Heart left ventricle (tissue), 16 donors: ENCODE data around the gene HNRNPAB. TPM values are rescaled to one million over a fixed set of nuclear protein-coding genes. Genes with fewer than 3 reads are reported as not detected.

Experiments used
- ATAC-seq, 4 donors: fragments of 200-7000 bp; cut with Tn5 transposase; one replicate each; pipeline ENCODE4 v1.9.1; 2020 to 2022; ENCODE audit warnings: moderate library complexity in 4 of 4, mild to moderate bottlenecking in 3 of 4, moderate number of reproducible peaks in 1 of 4
- DNase-seq, 5 donors: peaks; one replicate each; pipeline ENCODE4 v3.0.0-alpha.2; 2020
- H3K27ac ChIP-seq, 12 donors: fragments of 200-600 bp; sonication (generic) in 4 of 12; one replicate each; pipeline versions ENCODE4 v1.5.0 to v1.8.0; 2016 to 2022; ENCODE audit warnings: mild to moderate bottlenecking in 2 of 12
- H3K27me3 ChIP-seq, 9 donors: fragments of 200-600 bp; sonication (generic) in 2 of 9; one replicate each; pipeline versions ENCODE4 v1.5.1 to v1.8.0; 2016 to 2022; ENCODE audit warnings: mild to moderate bottlenecking in 3 of 9
- H3K36me3 ChIP-seq, 9 donors: fragments of 200-600 bp; sonication (generic) in 2 of 9; one replicate each; pipeline versions ENCODE4 v1.5.0 to v1.8.0; 2018 to 2022; ENCODE audit warnings: mild to moderate bottlenecking in 2 of 9
- H3K4me1 ChIP-seq, 12 donors: fragments of 200-600 bp; sonication (generic) in 4 of 12; one replicate each; pipeline versions ENCODE4 v1.5.0 to v1.8.0; 2016 to 2022; ENCODE audit warnings: mild to moderate bottlenecking in 3 of 12
- H3K4me3 ChIP-seq, 12 donors: fragments of 200-600 bp; sonication (generic) in 4 of 12; one replicate each; pipeline versions ENCODE4 v1.5.0 to v1.8.0; 2017 to 2022; ENCODE audit warnings: mild to moderate bottlenecking in 9 of 12, moderate library complexity in 4 of 12
- H3K9me3 ChIP-seq, 12 donors: fragments of 200-600 bp; sonication (generic) in 4 of 12; one replicate each; pipeline versions ENCODE4 v1.5.0 to v1.8.0; 2016 to 2022; ENCODE audit warnings: mild to moderate bottlenecking in 1 of 12
- CTCF ChIP-seq, 12 donors: fragments of 200-600 bp; sonication (generic) in 4 of 12; IDR thresholded peaks; one replicate each; pipeline versions ENCODE4 v1.5.0 to v1.8.0; 2018 to 2022; ENCODE audit warnings: antibody characterized with exemption in 12 of 12, mild to moderate bottlenecking in 5 of 12
- POLR2A ChIP-seq, 2 donors: fragments of 450-650 bp; IDR thresholded peaks; one replicate each; pipeline ENCODE4 v1.6.1; 2017; ENCODE audit warnings: antibody characterized with exemption in 2 of 2, mild to moderate bottlenecking in 2 of 2, moderate library complexity in 2 of 2
- WGBS, 4 donors: extraction: QIAGEN DNeasy Blood & Tissue Kit in 2 of 4; methylation state at CpG; one replicate each; pipeline versions ENCODE4 v1.1.5 to v1.1.7; 2013 to 2018; 5-methylcytosine and 5-hydroxymethylcytosine counted together
- intact Hi-C, 10 donors: fragments of 100-400 bp; cut with DNase I; formaldehyde crosslinking; loops; one replicate each; pipeline versions ENCODE4 v1.11.1 to v1.14.2; 2022
- polyA plus RNA-seq, 2 donors: library from polyadenylated mRNA; stranded (reverse); fragments of 200-250 nt; gene quantifications; one replicate each; pipeline ENCODE4 v1.2.3, GENCODE V29; 2013
- total RNA-seq, 9 donors: library from RNA; depleted of rRNA in 2 of 9; stranded (reverse); fragments of >200 nt in 2 of 9; fragmentation: NEBNext Ultra II Directional in 3 of 9; extraction: Animal tissue kit (Norgen Biotek cat#: 25700) in 3 of 9; gene quantifications; one replicate each; pipeline versions ENCODE4 v1.1.0 to v1.2.4, GENCODE V29; 2016 to 2023
- donor health status: ischemic (EF 13 %, LVEDD 7.1; RV severe dilation, severe dysfunction).
- donor health status: healthy with polysubstance abuse.
- donor health status: DM: no; HTN: yes; CAD: no.
- donor health status: DM: no; HTN: no; CAD: no.
- donor health status: ischemic (EF 25% LVEDD 6.9; RV normal size, moderate dysfunction).
- donor health status: ischemic (EF 25% LVEDD 5.7; RV mildly dilated, moderate dysfunction).
- donor health status: healthy.
- donor health status: DM: yes; HTN: yes; CAD: no.
- donor health status: ischemic (EF 35%, LVEDD 5.7; RV mildly dilated, moderate dysfunction).
- donor health status: nonischemic (EF 11% LVEDD 7.7; RV severe dilation, severe dysfunction).
- donor health status: DM: yes; HTN: yes; CAD: no.
- donor health status: PGD.
- donor health status: ischemic (EF 29% LVEDD 5.4; RV normal size, mild dysfunction).
- donor health status: nonischemic (EF 23%, LVEDD 6.1; RV moderate dilation, normal function).

HNRNPAB gene
- total and polyA plus RNA-seq, 11 donors: 64.2 to 150 (median 86.6) TPM

GRCh38 chr5:178207917-178208280 lies 3.6 kb downstream of the HNRNPAB start:
- H3K27me3 ChIP-seq: no peaks in the 10 kb centered on the region
- DNase-seq: no peak
- intact Hi-C loops: no loop called here
- peaks cover 7 to 75% (median 68%) of the 10 kb centered on the region in 9 donors for H3K36me3 ChIP-seq
- WGBS, 4 donors: 69 to 95% (median 92%) methylated on average over 1 of the region's 1 CpG
- H3K27ac ChIP-seq: no peak overlapping the region
- H3K9me3 ChIP-seq: no peaks in the 10 kb centered on the region
- no peak overlapping the region for H3K4me3 ChIP-seq
- peaks cover 11 to 41% (median 24%) of the 10 kb centered on the region in 12 donors for H3K4me1 ChIP-seq
- no peak for TF ChIP-seq POLR2A (IDR thresholded peaks at IDR 0.05)
- no peak for TF ChIP-seq CTCF (IDR thresholded peaks at IDR 0.05)
- ATAC-seq: no peak

GRCh38 chr5:178208540-178209227 lies 4.4 kb downstream of the HNRNPAB start:
- Histone ChIP-seq H3K36me3 (peaks cover 7 to 82% (median 76%) of the 10 kb centered on the region in 9 donors), H3K27ac (no peak overlapping the region), H3K27me3 (no peaks in the 10 kb centered on the region), H3K4me1 (peaks cover 11 to 42% (median 24%) of the 10 kb centered on the region in 12 donors), H3K4me3 (no peak overlapping the region), H3K9me3 (no peaks in the 10 kb centered on the region)
- ATAC-seq: no peak
- TF ChIP-seq CTCF (IDR thresholded peaks at IDR 0.05) (no peak), POLR2A (IDR thresholded peaks at IDR 0.05) (no peak)
- 71 to 77% (median 74%) methylated on average over 4 to 5 of the region's 5 CpGs for WGBS, 4 donors
- intact Hi-C loops: no loop called here
- DNase-seq: peak in 1 of 5 donors; percentile 8

- Histone ChIP-seq H3K9me3 (no peaks in the 10 kb centered on the region), H3K4me3 (no peak overlapping the region), H3K27me3 (no peaks in the 10 kb centered on the region), H3K4me1 (peaks cover 11 to 42% (median 24%) of the 10 kb centered on the region in 12 donors), H3K27ac (no peak overlapping the region), H3K36me3 (peaks cover 7 to 91% (median 84%) of the 10 kb centered on the region in 9 donors)
- DNase-seq: peak in 1 of 5 donors; percentile 8
- TF ChIP-seq POLR2A (IDR thresholded peaks at IDR 0.05) (no peak), CTCF (IDR thresholded peaks at IDR 0.05) (no peak)
- no peak for ATAC-seq
- 78 to 91% (median 85%) methylated on average over 8 of the region's 8 CpGs for WGBS, 4 donors
- intact Hi-C loops: no loop called here
Observed at GRCh38 chr5:178209334-178210072, 5.2 kb downstream of the HNRNPAB start.

GRCh38 chr5:178210073-178210535 lies 5.8 kb downstream of the HNRNPAB start:
- H3K4me1 ChIP-seq: peaks cover 11 to 46% (median 24%) of the 10 kb centered on the region in 12 donors
- H3K9me3 ChIP-seq: no peaks in the 10 kb centered on the region
- DNase-seq (peak in 1 of 5 donors; percentile 23), ATAC-seq (no peak)
- intact Hi-C loops: no loop called here
- no peak for TF ChIP-seq CTCF (IDR thresholded peaks at IDR 0.05)
- no peak for TF ChIP-seq POLR2A (IDR thresholded peaks at IDR 0.05)
- 92 to 93% (median 92%) methylated on average over 18 of the region's 18 CpGs for WGBS, 4 donors
- H3K27me3 ChIP-seq: no peaks in the 10 kb centered on the region
- H3K36me3 ChIP-seq: peaks cover 7 to 97% (median 90%) of the 10 kb centered on the region in 9 donors
- no peak overlapping the region for H3K27ac ChIP-seq
- H3K4me3 ChIP-seq: no peak overlapping the region
